Stimulated activated CD8-positive, alpha-beta memory T cell treated with anti-CD3 and anti-CD28 coated beads, Interleukin-7, amount 100 ng/mL, for 1 hour (primary cell): ENCODE data around the gene PCIF1.

Source experiments
- DNase-seq, 2 donors: peaks; one replicate each; pipeline ENCODE4 v3.0.0-alpha.2; 2020; ENCODE audit warnings: low read depth in 2 of 2

Gene PCIF1

DNA sequence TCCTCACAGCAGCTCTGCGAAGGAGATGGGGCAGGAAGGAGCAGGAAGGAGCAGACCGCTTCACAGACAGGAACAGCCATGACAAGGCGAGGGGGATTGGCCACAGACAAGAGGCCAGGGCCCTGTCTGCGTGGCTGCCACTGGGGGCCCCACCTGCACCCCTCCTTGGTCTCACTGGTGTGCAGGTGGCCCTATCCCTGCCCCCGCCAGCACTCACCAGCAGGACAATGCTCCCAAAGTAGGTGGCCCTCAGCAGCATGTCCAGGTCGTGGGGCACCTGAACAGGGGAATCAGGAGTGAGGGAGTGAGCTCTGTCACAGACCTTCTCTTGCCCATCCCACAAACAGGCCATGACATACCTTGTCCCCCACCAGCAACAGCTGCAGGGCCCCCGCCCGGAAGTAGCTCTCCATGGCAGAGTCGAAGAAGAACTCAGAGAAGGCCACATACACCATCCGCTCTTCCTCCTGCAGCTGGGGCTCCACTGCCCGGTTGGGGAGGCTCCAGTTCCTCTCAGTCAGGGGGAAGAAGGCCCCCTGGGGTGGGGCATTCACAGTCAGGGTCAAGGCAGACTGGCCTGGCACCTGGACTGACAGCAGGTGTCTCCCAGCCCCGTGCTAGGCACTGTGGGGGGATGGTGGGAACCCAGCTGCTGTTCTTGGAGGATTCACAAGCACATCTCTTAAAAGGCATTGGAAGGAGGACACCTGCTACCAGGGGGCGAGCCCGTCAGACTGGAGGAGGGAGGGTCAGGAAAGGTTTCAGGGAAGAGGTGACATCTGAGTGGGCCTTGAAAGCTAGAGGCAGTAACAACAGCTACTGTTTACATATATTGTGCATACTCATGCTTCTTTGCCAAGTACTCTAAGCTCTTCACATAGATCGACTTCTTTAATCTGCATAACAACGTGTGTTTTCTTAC lies 29.6 kb upstream of the PCIF1 start:
- no peak for DNase-seq

DNA sequence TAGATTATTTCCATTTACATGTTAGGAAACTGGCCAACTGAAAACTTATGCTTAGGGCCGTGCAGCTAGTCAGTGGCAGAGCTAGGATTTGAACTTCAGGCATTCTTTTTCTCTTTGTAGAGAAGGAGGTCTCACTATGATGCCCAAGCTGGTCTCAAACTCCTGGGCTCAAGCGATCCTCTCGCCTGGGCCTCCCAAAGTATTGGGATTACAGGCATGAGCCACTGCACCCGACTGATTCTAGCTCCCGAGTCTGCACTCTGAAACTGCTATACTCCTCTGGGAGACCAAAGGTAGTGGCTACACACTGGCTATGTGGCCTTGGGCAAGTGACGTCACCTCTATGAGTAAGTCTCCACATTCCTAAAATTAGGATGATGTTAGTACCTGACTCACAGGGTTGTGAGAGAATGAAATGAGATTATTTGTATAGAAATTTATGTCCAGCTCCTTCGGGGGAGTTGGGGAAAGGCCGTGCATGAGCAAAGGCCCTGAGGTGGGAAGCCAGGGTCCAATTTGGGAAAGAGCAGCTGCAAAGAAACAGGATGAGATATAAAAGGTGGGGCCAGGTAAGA lies 28.9 kb upstream of the PCIF1 start:
- DNase-seq, result no peak

DNA sequence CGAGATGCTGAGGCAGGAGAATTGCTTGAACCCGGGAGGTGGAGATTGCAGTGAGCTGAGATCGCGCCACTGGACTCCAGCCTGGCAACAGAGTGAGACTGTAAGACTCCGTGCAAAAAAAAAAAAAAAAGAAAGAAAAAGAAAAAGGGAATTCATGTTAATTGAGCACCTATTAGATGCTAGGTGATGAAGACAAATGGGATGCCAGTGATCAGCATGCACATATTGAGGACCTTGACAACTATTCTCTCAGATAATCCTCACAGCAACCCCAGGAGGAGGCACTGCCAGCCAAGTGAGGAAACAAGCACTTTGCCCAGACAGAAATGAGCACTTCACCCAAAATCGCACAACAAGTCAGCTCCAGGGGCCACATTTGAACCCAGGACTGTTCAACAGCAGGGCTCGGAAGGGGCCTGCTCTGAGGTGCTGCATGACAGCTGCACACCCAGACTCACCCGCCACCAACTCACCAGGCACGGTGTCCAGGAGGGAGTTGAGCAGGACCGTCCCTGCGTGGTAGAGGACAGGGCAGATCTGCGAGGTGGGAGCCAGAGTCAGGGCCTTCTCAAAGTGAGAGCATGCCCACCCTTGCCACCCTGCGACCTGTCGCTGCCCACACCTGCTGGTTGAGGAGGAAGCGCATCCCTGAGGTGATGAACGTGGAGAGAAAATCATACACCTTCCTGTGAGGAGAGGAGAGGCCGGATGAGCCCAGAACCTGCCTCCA lies 27.1 kb upstream of the PCIF1 start:
- no peak for DNase-seq

DNA sequence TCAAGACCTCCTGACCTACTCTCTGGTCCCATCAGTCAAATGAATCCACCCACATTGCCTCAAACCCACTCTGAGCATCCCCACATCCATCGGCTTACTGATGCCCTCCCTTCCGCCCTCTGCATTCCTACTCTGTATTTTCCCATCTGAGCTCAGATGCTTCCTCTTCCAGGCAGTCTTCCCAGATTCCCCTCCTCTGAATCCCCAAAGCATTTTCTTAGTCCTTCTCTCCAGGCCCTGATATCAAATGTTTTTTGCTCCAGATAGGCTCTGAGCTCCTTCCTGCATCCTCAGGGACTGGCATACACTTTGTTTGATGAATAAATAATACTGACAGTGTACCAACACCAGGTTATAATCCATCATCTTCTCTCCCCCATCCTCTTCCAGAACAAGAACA lies 26.4 kb upstream of the PCIF1 start:
- DNase-seq, result no peak

DNA sequence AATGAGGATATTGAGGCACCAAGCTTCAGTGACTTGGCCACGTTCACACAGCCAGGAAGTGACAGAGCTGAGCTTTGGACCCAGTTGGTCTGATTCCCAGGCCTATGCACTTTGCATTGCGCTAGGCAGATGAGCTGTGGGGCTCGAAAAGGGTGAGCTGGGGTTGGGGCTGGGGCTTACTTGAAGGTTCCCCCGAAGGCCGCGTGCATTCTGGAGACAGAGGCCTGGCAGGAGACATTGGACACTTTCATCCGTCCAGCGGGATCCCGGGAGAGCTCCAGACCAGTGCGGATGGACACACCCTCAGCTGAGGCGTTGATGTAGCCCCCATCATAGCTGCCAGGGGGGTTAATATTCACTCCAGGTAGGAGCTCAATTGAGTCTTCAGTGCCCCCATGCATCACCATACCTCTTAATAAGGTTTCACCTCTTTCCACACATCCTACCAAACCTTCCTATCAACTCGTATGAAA lies 25.1 kb upstream of the PCIF1 start:
- no peak for DNase-seq

DNA sequence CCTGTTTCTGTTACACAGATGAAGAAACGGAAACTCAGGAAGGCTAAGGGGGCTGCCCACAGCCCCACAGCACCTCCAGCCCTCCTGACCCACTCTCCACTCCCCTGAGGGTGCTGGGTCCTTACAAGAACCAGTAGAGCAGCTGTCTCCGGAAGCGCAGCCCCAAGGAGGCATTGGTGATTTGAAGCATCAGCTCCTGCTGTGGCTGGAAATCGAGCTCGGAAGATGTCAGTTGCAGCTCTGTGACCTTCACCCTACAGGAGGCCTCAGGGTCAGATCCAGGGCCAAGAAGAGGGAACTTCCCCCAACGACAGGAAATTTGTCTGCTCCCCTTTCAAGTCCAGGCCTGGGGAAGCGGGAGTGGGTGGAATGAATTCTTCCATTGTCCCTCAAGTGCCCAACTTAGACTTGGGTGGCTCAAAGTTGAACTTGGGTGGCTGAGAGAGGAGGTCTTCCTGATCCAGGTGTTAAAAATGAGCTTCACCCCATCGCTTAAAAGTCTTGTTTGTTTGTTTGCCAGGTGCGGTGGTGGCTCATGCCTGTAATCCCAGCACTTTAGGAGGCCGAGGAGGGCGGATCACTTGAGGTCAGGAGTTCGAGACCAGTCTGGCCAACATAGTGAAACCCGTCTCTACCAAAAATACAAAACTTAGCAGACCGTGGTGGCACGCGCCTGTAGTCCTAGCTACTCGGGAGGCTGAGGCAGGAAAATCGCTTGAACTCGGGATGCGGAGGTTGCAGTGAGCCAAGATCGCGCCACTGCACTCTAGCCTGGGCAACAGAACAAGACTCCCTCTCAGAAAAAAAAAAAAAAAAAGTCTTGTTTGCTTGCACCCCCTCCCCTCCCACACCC lies 24.4 kb upstream of the PCIF1 start:
- DNase-seq, result no peak

DNA sequence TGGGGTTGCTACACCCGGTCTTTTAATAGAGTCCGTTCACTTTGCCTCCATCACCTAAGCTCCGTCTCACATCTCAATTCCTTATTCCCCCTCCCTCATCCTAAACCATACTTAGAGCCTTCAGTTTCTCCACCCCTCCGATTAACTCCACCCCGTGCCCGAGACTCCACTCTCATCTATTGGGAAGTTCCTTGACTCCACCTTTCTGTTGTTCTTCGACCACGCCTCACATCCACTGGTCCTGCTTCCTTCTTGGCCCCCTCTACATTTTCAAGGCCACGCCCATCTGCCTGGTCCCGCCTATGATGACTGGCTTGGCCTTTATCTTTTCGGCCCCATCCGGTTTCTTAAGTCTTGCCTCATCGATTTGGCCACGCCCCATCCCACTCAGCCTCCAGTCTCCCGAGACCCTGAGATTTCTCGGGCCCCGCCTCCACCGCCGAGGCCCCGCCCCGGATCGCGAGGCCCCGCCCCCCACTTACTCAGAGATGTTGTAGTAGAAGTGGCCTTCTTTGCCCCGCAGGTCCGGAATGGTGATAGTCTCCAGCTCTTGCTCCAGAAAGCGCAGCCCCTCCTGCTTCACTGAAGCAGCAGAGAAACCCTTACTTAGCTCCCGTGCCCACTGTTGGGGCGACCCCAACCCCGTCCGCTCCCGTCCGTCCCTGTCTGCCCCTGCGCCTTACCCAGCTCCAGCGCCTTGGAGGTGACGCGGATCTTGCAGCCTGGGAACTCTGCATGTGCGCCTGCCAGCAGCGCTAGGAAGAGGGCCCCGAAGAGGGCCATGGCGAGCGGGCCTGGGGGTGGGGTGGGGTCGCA lies 23.6 kb upstream of the PCIF1 start:
- peak; percentile 76 to 80 for DNase-seq

DNA sequence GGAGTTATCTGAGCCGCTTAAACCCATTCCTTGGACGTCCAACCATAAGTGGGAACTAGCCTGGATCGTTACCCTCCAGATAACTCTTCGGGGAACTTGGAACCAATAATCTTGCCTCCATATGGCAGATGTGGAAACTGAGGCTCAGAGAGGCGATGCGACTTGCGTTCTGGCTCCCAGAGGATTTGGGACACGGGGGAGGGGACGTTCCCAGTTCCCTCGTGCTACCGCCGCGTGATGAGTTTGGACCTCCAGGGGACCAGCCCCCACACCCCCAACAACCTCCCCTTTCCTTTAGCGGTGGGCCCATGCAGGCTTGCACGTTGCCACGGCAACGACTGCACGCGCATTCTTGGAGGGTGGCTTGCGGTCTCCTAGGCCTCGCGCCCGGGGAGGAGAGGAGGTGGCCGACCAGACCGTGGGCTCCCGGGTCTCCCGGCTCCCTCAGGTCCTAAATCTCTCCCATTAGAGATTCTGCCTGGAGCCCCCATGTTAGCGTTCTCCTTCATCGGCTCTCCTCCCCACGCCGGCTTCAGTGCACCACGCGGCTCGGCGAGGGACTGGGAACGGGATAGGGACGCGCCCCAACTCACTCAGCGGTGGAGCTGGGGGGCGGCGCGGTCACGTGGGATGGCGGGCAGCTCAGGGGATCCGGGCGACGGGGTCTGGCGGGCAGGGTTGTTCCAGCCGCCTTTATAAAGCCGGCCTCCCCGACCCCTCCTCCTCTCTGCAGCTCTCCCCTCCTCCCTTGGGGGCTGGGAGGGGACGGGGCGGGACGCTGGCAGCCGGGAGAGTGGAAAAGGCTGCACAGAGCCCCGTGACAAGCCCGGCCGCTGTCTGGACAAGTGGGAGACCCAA lies 22.8 kb upstream of the PCIF1 start, which contains the start of gene PLTP:
TSS of gene PLTP (minus strand) at position 670 of the 858 bp plus-strand sequence. CDS start 703 bp downstream, outside the sequence.
- no peak for DNase-seq

DNA sequence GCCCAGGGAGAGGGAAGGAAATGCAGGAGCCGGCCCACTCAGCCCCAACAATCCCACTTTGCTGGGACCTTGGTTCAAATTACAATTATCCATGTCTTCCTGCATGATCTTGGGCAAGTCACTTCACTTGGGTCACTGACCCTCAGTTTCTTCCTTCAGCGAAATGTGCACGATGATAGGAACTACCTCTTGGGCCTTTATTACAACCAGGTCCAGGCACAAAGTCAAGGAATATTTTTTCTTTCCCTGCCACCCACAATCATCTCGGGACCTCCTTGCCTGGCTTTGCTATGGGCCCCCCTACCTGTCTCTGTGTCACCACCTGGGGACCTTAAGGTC lies 22.2 kb upstream of the PCIF1 start:
- DNase-seq, result no peak

DNA sequence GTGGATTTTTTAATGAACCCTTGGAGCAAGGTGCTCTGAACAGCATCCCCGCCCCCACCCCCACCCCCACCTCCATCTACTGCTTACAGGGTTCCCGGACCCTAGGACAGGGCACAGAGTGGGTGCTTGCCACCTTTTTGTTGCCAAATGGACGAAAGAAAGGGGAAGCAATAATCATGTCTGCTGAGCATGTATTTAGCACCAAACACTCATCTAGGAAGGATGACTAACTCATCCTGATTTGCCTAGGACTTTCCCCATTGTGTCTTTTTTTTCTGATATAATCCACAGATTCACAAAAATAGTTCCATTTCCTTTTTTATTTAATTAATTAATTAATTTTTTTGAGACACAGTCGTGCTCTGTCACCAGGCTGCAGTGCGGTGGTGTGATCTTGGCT lies 21.4 kb upstream of the PCIF1 start:
- DNase-seq, result no peak

DNA sequence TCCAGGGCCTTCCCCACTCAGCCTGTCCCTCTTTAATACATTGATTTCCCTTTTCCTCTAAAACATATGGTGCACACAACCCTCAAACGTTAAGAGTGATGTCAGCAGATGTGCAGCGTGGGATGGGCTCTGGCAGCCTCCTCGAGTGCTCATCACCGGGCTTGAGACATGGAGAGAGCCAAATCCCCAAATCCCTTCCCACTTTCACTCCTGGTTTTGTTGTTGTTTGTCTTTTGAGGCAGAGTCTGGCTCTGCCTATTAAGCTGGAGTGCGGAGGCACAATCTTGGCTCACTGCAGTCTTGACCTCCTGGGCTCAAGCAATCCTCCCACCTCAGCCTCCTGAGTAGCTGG lies 16.7 kb upstream of the PCIF1 start:
- no peak for DNase-seq

DNA sequence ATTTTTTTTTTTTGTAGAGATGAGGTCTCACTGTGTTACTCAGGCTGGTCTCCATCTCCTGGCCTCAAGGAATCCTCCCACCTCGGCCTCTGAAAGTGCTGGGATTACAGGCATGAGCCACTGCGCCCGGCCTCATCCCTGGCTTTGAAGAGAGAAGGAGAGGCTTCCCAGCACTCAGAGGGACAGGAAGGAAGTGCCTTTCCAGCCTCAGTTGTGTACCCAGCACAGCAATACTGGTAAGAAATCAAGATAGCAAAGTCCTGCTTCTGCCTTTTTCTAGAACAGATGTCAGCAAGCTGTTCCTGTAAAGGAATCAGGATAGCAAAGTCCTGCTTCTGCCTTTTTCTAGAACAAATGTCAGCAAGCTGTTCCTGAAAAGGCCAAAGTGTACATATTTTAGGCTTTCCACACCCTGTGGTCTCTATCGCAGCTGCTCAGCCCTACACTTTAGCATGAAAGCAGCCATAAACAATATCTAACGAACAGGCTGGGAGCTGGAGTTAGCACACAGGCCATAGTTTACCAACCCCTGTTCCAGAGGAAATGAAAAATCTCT lies 16.2 kb upstream of the PCIF1 start:
- DNase-seq, result no peak

DNA sequence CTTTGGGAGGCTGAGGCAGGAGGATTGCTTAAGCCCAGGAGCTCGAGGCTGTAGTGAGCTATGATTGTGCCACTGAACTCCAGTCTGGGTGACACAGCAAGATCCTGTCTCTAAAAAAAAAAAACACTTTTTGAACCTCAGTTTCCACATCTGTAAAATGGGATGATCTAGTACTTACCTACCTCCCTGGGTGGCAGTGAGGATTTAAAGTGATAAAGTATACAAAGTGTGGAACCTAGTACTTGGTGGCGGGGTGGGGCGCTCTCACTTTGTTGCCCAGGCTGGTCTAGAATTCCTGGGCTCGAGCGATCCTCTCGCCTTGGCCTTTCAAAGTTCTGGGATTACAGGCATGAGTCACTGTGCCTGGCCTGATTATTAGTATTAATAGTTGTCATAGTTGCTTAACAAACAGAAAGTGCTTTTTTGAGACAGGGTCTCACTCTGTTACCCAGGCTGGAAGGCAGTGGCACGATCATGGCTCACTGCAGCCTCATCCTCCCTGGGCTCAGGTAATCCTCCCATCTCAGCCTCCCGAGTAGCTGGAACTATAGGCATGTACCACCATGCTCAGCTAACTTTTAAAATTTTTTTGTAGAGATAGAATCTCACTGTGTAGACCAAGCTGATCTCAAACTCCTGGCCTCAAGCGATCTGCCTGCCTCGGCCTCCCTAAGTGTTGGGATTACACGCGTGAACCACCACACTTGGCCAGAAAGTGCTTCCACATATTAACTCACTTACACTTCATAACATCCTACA lies 15.5 kb upstream of the PCIF1 start:
- DNase-seq, result no peak

DNA sequence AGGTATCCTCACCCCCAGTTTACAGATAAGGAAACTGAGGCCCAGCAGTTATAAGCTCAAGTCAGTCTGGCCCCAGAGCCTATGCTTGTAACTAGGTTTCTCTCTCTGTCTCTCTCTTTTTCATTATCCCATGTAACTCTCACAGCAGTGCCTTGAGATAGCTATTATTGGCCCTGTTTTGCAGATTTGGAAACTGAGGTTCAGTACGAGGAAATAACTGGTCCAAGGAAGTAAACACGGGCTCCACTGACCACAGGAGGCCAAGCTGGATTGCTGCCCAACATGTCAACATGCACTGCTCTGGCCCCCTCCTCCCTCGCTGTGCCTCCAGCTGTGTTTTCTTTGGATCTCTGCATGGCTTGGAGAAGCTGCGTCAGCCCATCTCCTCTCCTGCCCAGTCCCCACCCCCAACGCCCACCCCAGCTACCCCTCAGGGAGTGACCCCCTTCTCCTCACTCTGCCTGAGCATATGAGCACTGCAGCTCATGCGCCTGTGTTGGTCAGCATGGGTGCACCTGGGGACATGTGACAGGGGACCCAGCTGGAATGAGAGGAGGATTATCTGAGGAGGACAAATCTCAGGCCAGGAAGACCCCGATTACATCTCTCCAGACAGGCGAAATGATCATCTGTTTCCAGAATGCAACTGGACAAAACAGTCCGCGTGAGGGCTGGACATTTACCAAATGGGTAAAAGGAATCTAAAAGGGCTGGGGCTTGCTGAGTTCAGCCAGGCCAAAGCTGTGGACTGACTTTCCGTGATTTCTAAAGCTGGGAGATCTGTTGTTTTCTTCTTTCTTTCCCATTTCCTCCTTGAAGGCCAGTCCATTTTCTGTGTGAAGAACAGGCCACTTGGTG lies 14.7 kb upstream of the PCIF1 start:
- DNase-seq, result no peak

DNA sequence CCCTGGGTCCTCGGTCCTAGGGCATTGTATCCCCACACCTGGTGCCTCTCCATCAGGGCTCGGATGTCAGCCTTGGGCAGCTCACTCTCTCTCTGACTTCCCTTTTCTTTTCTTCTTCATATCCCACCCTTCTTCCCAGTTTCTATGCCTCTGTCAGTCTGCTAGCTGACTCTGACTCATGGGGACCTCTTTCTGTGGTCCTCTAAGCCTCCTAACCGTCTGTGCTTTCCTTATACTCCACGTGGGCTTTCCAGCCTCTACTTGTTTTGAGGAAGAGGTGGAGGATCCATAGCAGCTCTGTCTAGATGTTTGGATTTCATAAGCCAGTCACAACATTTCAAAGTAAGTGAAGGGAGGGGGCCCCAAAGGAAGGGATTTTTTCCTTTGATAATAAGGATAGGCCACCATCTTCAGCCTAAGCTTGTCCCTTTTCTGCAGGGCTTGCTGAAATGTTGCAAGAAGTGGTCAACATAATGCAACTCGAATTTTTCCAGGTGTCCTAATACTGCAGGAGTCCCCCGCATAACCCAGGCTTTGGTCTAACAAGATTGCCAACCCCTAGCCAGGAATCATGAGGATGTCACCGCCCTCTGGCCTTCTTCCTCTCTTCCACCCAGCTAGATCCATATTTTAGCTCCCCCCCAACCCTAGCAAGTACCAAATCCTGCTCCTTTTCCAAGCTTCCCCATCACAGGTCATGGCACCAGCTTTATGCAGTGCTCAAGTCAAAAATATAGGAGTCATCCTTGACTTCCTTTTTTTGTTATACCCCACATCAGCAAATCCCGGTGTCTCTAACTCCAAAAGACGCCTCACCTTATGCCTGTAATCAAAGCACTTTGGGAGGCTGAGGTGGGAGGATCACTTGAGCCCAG lies 13.8 kb upstream of the PCIF1 start:
- no peak for DNase-seq

DNA sequence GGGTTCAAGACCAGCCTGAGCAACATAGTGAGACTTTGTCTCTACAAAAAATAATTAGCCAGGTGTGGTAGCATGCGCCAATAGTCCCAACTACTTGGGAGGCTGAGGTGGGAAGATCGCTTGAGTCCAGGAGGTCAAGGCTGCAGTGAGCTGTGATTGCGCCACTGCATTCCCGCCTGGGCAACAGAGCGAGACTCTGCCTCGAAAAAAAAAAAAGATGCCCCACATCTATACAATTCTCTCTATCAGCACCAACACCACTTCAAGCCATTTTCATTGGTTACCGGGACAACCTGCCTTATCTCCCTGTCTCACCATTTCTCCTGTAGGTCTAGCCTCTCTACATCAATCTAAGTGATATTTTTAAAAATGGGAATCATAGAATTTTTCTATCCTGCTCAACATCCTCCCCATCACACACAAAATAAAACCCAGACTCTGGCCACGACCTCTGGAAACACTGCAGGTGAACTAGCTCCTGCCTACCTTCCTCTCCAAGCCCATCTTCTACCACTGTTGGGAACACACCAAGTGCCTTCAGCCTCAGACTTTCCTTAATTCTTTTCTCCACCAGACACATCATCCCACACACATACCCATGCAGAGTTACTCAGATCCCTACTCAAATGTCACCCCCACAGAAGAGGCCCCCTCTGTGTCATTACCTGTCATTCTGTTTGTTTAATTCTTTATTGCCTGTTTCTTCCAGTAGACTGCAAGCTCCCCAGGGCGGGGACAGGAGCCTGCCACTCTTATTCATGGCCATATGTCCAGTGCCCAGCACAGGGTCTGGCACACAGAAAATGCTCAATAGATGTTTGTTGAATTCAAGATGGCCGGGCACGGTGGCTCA lies 12.9 kb upstream of the PCIF1 start:
- DNase-seq, result no peak
